CD4-positive, alpha-beta T cell treated with Interleukin-15 for 4 hours (primary cell): ENCODE data around the gene ACOT13.
"Not testable (repeated sequence)": the region's sequence is repeated elsewhere in the genome, so short reads cannot be mapped to it uniquely, and the experiment has no call there.

ENCODE experiments used
- DNase-seq: peaks from one replicate; pipeline ENCODE4 v3.0.0-alpha.2; 2020; ENCODE audit warnings: low spot score

ACOT13 gene

DNA sequence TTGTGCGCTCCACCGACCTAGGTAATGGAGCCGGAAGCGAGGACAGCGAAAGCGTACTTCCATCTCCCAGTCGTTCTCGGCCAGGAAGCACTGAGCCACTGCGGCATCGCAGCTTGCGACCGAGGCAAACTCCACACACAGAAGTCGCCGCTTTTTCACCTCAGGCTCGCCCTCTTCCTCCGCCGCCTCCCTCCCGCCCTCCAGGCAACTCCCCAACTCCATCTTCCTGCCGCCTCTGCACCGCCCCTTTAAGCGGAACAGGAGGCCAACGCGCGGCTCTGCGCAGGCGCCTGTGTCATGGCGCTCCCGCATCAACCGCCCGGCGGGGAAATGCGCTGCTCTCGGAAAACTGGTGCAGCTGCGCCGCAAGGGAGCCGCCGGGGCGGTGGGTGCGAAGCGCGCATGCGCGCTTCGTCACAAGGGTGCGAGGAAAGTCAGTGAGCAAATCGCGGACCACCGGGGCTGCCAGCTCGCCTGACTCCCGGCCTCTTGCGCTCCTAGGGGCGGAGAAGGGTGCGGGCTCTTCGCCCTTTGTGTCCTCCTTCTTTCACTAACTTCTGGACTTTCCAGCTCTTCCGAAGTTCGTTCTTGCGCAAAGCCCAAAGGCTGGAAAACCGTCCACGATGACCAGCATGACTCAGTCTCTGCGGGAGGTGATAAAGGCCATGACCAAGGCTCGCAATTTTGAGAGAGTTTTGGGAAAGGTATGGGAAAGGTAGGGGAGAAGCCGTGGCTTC, at the start of gene ACOT13, which contains the start of gene TDP2:
Gene ACOT13 (plus strand): TSS at position 437 of the 737 bp plus-strand sequence. CDS start 187 bp downstream, at position 624.
Gene TDP2 (minus strand): TSS at position 259 of the 737 bp plus-strand sequence. CDS start 37 bp downstream, at position 222.
- DNase-seq, result peak; percentile 97

DNA sequence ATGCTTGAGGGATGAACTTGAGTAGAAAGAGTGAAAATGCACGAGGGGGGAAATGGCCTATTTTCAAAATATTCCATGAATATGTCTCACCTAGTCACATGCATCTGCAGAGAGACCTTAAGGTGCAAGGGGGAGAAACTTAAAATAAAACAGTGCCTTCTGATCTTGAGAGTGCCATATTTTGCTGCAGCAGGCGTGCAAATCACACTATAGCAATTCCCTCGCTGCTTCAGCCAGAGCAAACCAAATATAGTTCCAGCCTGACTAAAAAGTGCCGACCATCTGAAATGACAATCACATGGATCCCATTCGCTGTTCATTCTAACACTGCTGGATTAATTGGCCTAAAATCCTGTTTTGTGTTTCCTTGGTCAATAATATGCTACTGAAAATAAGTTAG, 47.2 kb upstream of the ACOT13 start:
- no peak for DNase-seq

DNA sequence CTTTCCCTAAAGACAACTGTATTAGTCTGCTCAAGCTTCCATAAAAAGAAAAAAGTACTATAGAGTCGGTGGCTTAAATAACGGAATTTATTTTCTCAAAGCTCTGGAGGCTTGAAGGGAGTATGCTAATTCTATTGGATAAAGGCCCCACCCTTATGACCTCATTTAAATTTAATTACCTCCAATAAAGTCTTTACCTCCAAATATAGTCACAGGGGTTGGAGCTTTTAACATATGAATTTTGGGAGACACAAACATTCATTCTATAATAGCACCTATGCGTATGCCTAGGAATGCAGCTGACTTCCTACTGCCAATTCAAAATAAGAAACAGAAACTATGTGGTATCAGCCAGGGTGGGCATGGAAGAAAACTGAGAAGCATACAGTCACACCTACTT, 46.2 kb upstream of the ACOT13 start:
- no peak for DNase-seq

DNA sequence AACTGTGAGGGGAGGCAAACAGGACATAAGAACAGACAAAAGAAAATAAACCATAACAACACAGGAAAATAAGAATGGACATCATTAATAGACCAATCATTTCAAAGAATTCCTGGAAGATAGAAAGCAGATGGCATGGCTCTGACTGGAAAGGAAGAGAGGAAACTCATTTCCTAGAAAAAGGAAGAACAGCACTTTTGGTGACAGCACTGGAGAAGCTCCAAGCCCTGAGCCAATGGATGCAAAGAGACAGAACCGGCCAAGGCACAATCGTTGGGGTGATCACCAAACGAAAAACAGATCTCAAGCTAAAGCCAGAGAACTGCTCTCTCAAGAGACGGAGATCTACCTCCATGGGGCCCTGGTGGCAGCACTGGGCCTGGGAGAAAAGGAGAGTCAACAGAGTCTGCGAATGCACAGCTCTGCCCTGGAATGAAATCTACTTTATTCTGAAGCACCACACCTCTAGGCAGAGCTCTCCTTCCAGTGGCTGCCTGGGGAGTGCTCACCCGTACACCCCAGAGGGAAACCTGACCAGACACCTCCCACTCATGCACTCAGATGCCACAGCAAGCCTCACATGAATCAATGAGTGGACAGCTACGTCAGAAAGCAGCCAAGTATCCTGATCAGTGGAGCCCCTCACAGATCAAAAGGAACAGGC, 45.1 kb upstream of the ACOT13 start:
- DNase-seq, result no peak

DNA sequence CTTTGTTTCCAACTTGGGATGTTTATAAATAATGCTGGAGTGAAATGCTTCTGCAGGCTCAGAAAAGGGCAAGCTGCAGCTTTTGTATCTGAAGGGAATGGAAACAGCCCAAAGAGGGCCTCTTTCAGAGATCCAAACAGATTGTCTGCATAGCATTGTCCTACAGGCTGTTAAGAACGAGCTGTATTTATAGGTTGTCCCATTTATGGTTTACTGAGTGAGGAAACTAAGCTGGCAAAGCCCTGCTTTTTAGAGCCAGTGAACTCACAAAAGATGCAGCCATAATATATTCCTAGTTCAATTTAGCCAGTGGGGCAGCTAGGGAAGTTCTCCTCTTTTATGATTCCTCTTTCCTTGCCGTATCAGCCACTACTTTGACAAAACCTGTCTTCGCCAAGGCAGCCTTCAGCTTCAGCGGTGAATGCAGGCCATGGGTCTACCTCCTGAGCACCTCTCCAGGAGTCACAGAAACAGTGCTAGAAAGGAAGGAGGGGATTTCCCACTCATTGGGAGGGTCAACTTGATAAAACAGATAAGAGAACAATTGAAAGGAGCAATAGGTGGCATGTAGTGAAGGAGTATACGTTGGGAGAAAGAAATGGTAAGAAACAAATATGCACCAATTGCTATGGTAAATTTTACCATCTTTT, 35.9 kb upstream of the ACOT13 start:
- DNase-seq, result no peak

DNA sequence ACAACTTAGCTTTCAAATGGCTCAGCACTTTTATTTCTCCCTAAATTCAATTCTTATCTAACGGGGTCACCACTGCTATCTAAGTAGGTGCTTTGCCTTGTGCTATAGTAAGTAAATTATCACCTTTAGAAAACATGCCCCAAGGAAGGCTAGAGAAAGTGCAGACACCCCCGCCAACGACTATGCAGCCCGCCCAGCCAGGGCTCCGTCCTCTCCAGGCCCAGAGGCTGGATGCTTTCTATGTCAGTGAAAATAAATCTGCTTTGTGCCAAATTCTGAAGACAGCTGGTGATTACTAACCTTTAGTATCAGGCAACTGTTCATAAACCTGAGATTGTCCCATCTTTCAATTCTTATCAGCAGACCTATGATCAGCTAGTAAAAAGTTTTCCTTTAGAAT, 35.2 kb upstream of the ACOT13 start:
- DNase-seq, result no peak

DNA sequence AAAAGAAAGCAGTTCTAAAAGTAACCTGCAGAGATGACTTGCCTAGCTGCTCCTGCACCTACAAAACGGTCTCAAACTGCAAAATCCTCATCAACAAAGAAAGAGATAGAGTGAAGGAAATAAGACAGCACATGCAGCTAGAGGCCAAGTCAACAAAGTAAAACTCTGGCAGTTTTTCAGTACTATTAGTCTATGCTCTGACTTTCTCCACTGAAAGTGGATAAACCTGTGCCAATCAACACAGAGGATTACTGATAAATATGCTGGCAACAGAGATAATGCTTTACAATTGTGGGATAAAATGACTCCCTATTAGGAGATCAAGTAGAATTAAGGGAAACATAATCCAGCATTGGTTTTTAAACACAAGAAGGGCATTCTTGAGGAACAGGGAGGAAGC, 34.3 kb upstream of the ACOT13 start:
- DNase-seq, result no peak

DNA sequence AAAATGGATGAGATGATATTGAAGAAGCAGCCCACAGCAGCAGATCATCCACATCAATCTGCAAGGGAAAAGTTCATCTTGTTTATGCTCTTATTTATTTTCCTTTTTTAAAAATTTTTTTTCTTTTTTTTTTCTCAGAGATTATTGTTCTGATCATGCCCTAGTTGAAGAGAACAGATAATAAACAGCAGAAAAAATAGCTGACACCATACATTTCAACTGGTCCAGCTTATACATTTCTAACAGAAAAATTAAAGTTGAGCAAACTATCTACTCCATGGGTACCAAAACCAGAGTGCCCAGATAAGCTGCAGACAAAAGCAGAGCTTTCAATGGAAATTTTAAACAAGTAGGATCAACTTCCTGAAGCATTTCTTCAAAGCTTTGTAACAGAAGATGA, 30.2 kb upstream of the ACOT13 start:
- no peak for DNase-seq

DNA sequence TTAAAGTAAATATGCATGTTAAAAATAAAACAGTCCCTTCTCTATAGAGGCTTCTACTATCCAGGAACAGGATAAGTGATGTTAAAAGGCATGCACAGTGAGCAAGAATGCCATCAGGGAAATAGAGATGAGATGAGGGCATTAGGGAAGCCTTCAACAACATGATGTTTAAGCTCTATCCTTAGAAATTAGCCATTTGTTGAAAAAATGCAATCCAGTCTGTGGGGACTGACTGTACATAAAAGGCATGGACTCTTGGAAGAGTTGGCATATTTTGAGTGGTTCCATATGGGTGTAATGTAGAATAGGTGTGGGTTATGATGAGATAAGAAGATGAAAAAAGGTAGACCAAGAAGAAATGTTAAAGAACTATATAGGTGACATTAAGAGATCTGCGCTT, 26.7 kb upstream of the ACOT13 start:
- DNase-seq, result no peak

DNA sequence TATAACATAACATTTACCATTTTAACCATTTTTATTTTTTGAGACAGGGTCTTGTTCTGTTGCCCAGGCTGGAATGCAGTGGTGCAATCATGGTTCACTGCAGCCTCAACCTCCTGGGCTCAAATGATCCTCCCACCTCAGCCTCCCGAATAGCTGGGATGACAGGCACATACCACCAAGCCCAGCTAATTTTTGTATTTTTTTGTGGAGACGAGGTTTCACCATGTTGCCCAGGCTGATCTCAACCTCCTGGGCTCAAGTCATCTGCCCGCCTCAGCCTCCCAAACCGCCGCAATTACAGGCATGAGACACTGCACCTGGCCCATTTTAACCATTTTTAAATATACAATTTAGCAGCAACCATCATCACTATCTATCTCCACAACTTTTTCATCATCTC, 26.2 kb upstream of the ACOT13 start:
- DNase-seq, result not testable (repeated sequence)

DNA sequence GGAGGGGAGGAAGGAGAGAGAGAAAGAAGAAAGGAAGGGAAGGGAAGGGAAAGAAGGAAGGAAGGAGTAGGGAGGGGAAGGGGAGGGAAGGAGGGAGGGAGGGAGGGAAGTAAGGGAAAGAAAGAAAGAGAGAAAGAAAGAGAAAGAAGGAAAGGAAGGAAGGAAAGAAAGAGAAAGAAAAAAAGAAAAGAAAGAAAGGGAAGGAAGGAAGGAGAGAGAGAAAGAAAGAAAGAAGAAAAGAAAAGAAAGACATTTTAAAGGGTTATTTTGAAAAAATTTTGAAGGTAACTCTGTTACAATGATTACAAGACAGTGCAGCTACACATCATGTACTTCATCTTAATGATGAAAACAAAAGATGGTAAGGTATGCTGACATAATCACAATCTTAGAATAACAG, 24.8 kb upstream of the ACOT13 start:
- DNase-seq, result no peak

DNA sequence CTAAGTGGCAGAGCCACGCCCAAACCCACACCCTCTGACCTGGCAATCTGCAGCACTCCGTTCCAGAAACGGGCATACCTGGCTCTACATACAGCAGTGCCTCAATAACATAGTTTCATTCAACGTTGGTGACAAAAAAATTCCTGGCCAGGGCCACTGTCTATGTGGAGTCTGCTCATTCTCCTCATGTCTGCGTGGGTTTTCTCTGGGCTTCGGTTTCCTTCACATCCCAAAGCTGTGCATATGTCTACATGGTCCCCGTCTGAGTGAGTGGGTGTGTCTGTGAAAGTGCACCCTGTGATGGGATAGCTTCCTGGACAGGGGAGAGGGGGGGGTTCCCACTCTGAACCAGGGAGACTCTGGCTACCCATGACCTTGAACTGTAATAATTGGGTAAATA, 23.0 kb upstream of the ACOT13 start:
- no peak for DNase-seq

DNA sequence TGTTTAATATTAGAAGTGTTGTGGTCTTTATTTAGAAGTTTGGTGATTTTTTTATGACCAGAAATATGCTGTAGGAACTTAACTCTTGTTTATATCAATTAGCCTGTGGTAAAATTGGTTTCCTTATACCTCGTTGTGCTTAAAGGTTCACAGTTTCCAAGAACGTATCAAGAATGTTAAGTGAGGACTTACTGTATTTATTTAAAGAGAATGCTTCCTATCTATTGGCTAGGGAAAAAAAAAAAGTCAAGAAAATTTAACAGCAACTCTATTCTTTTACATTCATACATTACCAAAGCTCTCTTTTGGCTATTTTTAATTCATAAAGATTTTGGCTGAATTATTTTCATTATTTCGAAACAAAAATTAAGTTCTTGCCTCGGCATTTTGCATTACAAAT, 22.5 kb upstream of the ACOT13 start:
- DNase-seq, result no peak

DNA sequence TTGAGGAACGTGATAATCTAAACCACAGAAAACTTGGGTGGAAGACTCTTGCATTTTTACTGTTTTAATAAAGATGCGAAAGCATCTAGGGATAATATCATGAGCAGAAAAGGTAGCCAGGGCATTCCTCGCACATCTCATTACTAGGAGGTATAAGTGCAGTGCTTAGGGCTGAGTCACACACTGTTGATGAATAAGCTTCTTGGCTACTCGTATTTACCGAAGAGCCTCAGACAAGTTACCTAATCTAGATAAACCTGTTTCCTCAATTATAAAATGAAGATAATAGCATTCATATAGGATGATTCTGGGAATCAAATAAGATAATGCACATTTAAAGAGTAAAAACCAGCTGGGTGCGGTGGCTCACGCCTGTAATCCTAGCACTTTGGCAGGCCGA, 20.1 kb upstream of the ACOT13 start:
- DNase-seq, result no peak

DNA sequence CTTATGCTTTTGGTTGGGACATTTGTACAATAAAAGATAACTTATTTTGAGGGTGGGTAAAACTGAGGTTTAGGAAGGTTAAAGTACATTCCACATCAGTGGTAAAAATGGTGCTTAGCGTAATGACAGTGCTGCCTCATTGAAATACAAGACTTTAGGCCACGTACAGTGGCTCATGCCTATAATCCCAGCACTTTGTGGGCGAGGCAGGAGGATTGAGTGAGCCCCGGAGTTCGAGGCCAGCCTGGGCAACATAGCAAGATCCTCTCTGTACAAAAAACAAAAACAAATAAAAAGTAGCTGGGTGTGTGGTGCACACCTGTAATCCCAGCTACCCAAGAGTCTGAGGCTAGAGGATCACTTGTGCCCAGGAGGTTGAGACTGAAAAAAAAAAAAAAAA, 18.6 kb upstream of the ACOT13 start:
- DNase-seq, result no peak

DNA sequence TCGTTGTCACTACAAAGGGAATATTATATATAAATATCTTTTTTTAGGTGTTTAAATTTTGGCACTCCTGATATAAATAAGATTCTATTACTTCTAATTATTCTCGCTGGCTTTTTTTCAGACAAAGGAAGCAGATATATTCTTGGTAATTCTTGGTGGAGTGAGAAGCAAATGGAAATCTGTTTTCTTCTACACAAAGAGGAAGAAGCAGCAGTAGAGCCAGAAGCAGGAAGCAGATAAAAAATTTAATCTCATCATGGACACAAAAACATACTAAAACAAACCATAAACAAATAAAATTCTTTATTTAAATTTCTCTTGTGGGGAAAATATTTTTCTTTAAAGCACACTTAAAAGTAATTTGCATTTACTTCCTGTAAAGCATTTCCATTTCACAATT, 17.2 kb upstream of the ACOT13 start:
- DNase-seq, result no peak

DNA sequence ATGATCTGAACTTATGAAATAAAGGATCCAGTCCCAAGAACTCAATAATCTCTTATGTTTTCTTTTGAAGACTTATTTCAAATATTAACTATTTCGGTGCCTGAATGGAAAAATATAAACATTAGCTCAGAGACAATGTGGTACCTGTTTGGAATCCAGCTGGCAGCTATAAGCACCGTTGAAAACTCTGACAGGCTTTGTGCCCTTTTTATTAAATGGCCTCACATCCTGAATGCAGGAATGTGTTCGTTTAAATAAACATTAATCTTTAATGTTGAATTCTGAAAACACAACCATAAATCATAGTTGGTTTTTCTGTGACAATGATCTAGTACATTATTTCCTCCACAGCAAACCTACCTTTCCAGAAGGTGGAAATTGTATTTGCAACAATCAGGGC, 16.5 kb upstream of the ACOT13 start:
- DNase-seq, result no peak

DNA sequence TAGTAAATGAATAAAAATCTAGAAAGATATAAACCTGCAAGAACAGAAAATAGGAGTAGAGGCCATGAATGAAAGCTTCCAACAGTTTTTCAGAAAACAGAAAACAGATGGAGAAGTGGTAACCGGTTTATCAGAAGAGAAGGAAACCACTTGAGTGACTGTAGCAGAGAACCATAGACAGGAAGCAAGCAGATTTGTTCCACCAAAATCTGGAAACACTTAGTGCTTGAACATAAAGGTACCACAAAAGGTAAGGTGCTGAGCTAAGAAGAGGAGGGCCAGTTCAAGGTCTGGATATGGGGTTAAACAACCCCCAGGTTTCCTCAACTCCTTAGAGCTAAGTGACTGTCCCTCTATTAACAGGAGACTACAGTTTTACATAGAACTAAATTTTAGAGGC, 11.7 kb upstream of the ACOT13 start:
- DNase-seq, result no peak

DNA sequence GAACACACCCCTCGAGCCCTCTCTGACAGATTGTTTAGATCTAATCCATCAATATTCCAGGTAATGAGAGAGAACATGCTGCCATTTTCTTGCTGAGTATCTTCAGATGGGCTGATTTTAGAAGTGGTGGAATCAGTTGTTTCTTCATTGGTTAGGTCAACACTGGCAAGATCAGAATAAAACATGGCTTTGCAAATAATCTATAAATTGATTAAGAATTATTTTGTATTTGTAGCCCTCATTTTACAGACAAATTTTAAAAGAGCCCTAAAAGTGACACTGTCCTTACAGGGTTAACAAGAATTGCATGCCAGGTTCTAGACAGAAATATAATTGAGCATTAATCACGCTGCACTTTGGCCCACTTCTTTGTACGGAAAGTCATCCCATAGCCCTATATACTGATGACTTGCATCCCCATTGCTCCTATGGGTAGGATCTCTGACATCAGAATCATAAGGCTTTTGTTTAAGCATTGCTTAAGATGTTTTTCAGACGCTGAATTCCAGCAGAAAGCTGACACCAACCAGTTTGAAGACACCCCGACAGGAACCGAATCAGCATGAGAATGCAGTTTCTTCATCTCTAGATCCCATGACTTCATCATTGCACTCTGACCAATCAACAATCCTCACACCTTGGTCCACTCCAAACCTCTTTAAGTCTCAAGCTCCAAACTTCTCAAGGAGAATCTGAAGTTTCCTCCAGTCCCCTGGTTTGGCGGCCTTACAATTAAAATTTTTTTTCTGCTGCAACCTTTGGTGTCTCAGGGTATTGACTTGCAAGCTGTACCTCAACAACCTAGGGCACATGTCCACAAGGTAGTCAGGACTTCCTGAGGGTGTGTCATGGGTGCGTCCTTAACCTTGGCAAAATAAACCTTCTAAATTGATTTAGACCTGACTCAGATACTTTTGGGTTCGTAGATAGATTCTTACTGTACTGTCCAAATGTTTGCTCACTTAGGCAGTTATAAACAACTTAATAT, 8.0 kb upstream of the ACOT13 start:
- DNase-seq, result no peak

DNA sequence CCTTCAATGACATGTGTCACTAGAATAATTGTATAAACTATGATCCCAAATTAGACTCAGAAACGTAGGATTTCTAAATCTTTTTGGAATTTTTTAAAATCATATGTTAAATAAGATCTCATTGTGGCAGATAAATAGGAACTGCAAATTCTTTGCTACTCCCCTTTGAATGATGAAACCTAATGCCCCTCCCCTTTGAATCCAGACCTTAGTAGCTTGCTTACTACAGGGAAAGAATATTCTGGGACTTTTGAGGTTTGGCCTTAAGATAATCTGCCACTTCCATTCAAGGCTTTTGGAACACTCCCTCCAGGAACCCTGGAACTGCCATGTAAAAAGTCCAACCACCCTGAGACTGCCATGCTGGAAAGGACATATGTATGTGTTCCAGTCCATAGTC, 7.3 kb upstream of the ACOT13 start:
- DNase-seq, result no peak

DNA sequence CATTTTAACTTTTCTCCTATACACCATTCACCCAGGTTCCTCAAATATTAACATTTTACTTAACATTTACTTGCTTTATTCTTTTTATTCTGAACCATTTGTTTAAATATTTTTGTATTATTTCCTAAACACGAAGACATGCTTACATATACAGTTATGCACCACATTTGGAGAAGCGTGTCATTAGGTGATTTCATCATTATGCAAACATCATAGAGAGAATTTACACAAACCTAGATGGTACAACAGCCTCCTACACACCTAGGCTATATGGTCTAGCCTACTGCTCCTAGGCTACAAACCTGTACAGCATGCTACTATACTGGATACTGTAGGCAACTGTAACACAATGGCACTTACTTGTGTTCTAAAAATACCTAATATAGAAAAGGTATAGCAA, 6.8 kb upstream of the ACOT13 start:
- DNase-seq, result no peak

DNA sequence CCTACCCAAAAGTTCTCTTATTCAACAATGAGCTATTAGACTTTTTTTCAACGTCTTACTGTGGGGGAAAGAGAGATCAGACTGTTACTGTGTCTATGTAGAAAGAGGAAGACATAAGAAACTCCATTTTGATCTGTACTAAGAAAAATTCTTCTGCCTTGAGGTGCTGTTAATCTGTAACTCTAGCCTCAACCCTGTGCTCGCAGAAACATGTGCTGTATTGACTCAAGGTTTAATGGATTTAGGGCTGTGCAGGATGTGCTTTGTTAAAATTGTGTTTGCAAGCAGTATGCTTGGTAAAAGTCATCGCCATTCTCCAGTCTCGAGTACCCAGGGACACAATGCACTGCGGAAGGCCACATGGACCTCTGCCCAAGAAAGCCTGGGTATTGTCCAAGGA, 5.1 kb upstream of the ACOT13 start:
- not testable (repeated sequence) for DNase-seq
